ENCODE data around the gene AGER. TPM values are rescaled to one million over a fixed set of nuclear protein-coding genes. Genes with fewer than 3 reads are reported as not detected.

The AGER gene
- total and polyA plus RNA-seq, 9 of the 15 experiments (the other 6 are each of a cell fraction or from before 2014, with no cell fraction given): 1.2 to 11.5 (median 4.1) TPM

GRCh38 chr6:32151863-32152768, 31.9 kb downstream of the AGER start, which contains the start of gene PRRT1 (continued):
- TF ChIP-seq ZFP91 (CRISPR knock-in tag; IDR thresholded peaks at IDR 0.05) (peak; percentile 80), SAP30 (IDR thresholded peaks at IDR 0.05; ENCODE audit: borderline replicate concordance, insufficient read depth, low read depth, low read length, poor library complexity, severe bottlenecking) (peak; percentile 8), MYC (IDR thresholded peaks at IDR 0.05; ENCODE audit: low read depth, low read length) (no peak), MYC (CRISPR knock-in tag; IDR thresholded peaks at IDR 0.05; ENCODE audit: borderline replicate concordance, low read depth) (no peak), NBN (IDR thresholded peaks at IDR 0.05; ENCODE audit: low read depth) (no peak), NUFIP1 (IDR thresholded peaks at IDR 0.05; ENCODE audit: partially characterized antibody) (no peak), SP1 (CRISPR knock-in tag; IDR thresholded peaks at IDR 0.05) (no peak), ZNF583 (CRISPR knock-in tag; IDR thresholded peaks at IDR 0.05) (no peak), ZNF740 (CRISPR knock-in tag; IDR thresholded peaks at IDR 0.05) (0 out of 2 replicates have a peak, but pooled peaks have one; percentile 20), ZNF740 (tag; IDR thresholded peaks at IDR 0.05) (peak in 1 of 2 experiments; percentile 95; a peak in 2 of 4 replicates), CBX3 (IDR thresholded peaks at IDR 0.05; ENCODE audit: borderline replicate concordance in 1 of 2, low read length in 2 of 2) (no peak), CXXC5 (CRISPR knock-in tag; IDR thresholded peaks at IDR 0.05) (0 out of 2 replicates have a peak, but pooled peaks have one; percentile 4), RFX1 (IDR thresholded peaks at IDR 0.05) (peak; percentile 88), RBM39 (optimal IDR thresholded peaks at IDR 0.05; ENCODE audit: low read depth, low read length) (peak; percentile 26)
- TF ChIP-seq, protein P1, sequence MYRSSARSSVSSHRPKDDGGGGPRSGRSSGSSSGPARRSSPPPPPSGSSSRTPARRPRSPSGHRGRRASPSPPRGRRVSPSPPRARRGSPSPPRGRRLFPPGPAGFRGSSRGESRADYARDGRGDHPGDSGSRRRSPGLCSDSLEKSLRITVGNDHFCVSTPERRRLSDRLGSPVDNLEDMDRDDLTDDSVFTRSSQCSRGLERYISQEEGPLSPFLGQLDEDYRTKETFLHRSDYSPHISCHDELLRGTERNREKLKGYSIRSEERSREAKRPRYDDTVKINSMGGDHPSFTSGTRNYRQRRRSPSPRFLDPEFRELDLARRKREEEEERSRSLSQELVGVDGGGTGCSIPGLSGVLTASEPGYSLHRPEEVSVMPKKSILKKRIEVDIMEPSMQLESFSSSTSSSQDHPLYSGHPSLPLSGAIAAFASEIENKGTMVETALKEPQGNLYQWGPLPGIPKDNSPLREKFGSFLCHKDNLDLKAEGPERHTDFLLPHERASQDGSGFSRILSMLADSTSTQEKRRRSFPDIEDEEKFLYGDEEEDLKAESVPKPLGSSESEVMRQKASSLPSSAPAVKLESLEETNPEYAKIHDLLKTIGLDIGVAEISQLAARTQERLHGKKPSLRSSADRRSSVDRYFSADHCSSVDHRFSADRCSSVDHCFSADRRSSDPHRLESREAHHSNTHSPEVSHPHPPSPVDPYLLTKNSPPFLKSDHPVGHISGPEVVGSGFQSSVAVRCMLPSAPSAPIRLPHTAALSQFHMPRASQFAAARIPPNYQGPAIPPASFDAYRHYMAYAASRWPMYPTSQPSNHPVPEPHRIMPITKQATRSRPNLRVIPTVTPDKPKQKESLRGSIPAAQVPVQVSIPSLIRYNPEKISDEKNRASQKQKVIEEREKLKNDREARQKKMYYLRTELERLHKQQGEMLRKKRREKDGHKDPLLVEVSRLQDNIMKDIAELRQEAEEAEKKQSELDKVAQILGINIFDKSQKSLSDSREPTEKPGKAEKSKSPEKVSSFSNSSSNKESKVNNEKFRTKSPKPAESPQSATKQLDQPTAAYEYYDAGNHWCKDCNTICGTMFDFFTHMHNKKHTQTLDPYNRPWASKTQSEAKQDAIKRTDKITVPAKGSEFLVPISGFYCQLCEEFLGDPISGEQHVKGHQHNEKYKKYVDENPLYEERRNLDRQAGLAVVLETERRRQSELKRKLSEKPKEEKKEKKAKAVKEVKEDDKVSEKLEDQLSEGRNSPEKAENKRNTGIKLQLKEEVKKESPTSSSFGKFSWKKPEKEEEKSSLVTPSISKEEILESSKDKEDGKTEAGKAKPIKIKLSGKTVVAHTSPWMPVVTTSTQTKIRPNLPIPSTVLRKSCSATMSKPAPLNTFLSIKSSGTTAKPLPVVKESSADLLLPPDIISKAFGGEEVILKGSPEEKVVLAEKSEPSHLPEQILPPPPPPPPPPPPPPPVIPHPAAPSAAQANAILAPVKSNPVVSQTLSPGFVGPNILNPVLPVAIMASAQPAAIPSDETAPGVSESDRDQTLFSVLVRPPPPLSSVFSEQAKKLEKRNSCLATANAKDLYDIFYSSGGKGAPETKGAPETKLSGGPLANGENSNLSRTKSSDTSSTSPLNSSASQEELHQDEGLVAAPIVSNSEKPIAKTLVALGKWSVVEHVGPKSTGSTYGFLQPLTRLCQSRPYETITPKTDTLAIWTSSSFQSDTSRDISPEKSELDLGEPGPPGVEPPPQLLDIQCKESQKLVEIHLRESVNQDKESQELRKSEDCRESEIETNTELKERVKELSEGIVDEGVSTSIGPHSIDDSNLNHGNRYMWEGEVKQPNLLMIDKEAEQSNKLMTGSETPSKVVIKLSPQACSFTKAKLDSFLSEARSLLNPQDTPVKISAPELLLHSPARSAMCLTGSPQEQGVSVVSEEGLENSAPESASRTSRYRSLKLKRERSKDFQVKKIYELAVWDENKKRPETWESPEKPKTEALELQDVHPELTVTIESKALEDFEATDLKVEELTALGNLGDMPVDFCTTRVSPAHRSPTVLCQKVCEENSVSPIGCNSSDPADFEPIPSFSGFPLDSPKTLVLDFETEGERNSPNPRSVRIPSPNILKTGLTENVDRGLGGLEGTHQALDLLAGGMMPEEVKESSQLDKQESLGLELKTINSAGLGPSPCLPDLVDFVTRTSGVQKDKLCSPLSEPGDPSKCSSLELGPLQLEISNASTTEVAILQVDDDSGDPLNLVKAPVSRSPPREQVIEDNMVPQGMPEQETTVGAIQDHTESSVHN (IDR thresholded peaks at IDR 0.05; ENCODE audit: borderline replicate concordance in 1 of 2, low read depth in 1 of 2): no peak
